HG02623 (cell line): ENCODE measurements around the gene FAM3C.
A peak's percentile ranks its signal among the peaks of the same experiment; 100 is the strongest.

Source experiments
- ATAC-seq: cut with Tn5 transposase; IDR thresholded peaks from one replicate; pipeline ENCODE4 v1.9.1; 2021; ENCODE audit warnings: moderate library complexity; ENCODE audit not compliant: unreplicated experiment

Gene FAM3C

GRCh38 chr7:121303422-121304101, 92.5 kb downstream of the FAM3C start:
- no peak for ATAC-seq

- peak; percentile 83 for ATAC-seq
Observed at GRCh38 chr7:121302214-121302745, 93.8 kb downstream of the FAM3C start.

- ATAC-seq, result no peak
Observed at GRCh38 chr7:121301446-121302213, 94.5 kb downstream of the FAM3C start.

- ATAC-seq, result no peak
Observed at GRCh38 chr7:121300685-121301420, 95.3 kb downstream of the FAM3C start.
